Medulla oblongata (tissue), 1 donor: ENCODE measurements around the gene CHRNA3.
"Not testable (repeated sequence)": the region's sequence is repeated elsewhere in the genome, so short reads cannot be mapped to it uniquely, and the experiment has no call there.

Experiments used
- DNase-seq: peaks from one replicate; pipeline ENCODE4 v3.0.0-alpha.2; 2015; ENCODE audit errors: extremely low spot score

CHRNA3 gene

GRCh38 chr15:78617516-78617915 is 3.3 kb downstream of the CHRNA3 start:
- DNase-seq, result no peak

GRCh38 chr15:78617076-78617475 is 3.7 kb downstream of the CHRNA3 start:
- no peak for DNase-seq

GRCh38 chr15:78616506-78616905 is 4.3 kb downstream of the CHRNA3 start:
- no peak for DNase-seq

GRCh38 chr15:78615151-78615589 is 5.6 kb downstream of the CHRNA3 start:
- no peak for DNase-seq

- no peak for DNase-seq
Measured at GRCh38 chr15:78614021-78614420, 6.8 kb downstream of the CHRNA3 start.

GRCh38 chr15:78609551-78609950 is 11.2 kb downstream of the CHRNA3 start:
- not testable (repeated sequence) for DNase-seq

- DNase-seq, result no peak
Measured at GRCh38 chr15:78605680-78606079, 15.1 kb downstream of the CHRNA3 start.

- no peak for DNase-seq
Measured at GRCh38 chr15:78605201-78605600, 15.6 kb downstream of the CHRNA3 start.

GRCh38 chr15:78604420-78604819 is 16.4 kb downstream of the CHRNA3 start:
- DNase-seq, result no peak

GRCh38 chr15:78603467-78603866 is 17.3 kb downstream of the CHRNA3 start:
- DNase-seq, result no peak

- DNase-seq, result no peak
Measured at GRCh38 chr15:78599189-78599588, 21.6 kb downstream of the CHRNA3 start.

- DNase-seq, result no peak
Measured at GRCh38 chr15:78598348-78598747, 22.4 kb downstream of the CHRNA3 start.

GRCh38 chr15:78597583-78597982 is 23.2 kb downstream of the CHRNA3 start:
- no peak for DNase-seq

GRCh38 chr15:78574944-78575343 is 45.9 kb downstream of the CHRNA3 start:
- no peak for DNase-seq

GRCh38 chr15:78573416-78573815 is 47.4 kb downstream of the CHRNA3 start:
- DNase-seq, result no peak

GRCh38 chr15:78571382-78571781 is 49.4 kb downstream of the CHRNA3 start:
- no peak for DNase-seq

- no peak for DNase-seq
Measured at GRCh38 chr15:78570710-78571109, 50.1 kb downstream of the CHRNA3 start.

- DNase-seq, result no peak
Measured at GRCh38 chr15:78567531-78567930, 53.3 kb downstream of the CHRNA3 start.

- DNase-seq, result no peak
Measured at GRCh38 chr15:78565951-78566774, 54.6 kb downstream of the CHRNA3 start.

GRCh38 chr15:78565097-78565950 is 55.5 kb downstream of the CHRNA3 start, which contains the start of gene CHRNA5:
Gene CHRNA5 (plus strand): TSS chr15:78565520. CDS start chr15:78565720, 200 bp downstream.
- no peak for DNase-seq

GRCh38 chr15:78564743-78565096 is 56.1 kb downstream of the CHRNA3 start:
- DNase-seq, result no peak

GRCh38 chr15:78563092-78563491 is 57.7 kb downstream of the CHRNA3 start:
- DNase-seq, result no peak

GRCh38 chr15:78561490-78561889 is 59.3 kb downstream of the CHRNA3 start:
- DNase-seq, result no peak
